Right renal cortex interstitium (tissue), 3 donors: ENCODE results near the gene MRPL23. TPM values are rescaled to one million over a fixed set of nuclear protein-coding genes. Genes with fewer than 3 reads are reported as not detected.

Source experiments
- DNase-seq, 3 donors: peaks; one replicate each; pipeline ENCODE4 v3.0.0-alpha.2; 2013; ENCODE audit warnings: low read depth in 3 of 3, low spot score in 2 of 3
- polyA plus RNA-seq, 3 donors: library from polyadenylated mRNA; unstranded; fragments of 120-200 nt; gene quantifications; one replicate each; pipeline ENCODE4 v1.2.1, GENCODE V29; 2013; ENCODE audit not compliant: insufficient read length in 3 of 3

Gene MRPL23
- polyA plus RNA-seq, 3 donors: 49.9 to 54.0 (median 50.6) TPM

DNA sequence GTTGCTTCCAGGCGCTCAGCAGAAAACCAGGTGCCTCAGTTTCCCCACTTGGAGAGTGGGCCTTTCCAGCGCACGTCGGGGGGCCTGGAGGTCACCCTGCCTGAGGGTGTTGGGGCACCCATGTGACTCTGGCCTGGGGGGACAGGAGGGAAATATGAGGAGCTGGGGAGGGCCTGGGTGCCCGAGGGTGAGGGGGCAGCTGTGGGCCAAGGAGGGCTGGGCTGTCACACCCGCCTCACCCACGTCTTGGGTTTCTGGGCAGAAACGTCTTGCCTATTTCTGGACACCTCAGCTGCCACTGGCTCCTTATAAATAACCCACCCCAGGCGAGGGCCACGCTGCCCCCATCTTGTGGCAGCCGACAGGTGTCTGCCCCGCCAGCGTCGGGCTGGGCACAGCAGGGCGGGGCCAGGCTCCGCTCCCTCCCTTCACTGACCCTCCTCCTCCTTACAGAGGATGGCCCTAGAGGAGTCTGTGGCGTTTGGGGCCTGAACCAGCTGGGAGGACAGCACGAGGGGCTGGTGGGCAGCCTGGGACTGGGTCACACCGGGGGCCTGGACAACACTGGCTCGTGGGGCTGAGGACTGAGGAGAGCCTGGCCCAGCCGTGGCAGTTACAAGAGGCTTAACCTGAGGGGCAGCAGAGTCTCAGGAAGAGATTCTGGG, 26.1 kb upstream of the MRPL23 start:
- DNase-seq: no peak

DNA sequence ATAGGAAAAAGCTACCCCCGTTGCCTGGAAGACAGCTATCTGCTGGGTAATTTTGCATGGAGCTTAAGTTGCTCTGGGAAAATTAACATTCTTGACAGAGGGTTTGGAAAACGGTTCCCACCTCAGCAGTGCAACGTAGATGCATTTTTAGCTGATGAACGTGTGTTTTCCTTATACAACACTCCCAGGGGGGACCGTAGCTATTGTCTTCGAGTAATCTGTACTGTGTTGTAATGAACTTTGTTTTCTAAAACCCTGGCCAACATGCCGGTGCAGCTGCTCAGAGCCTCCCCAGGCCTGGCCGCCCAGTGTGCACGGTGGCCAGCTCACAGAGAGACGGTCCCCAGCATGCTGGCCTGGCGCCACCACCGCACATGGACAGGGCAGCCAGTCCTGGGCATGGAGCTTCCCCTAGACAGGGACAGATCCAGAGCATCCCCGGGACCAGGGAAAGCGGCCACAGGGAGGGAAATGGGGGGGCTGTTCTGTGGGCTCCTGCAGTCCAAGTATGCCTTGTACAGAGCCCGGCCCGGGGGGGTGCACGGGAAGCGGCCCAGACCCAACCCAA, 25.5 kb upstream of the MRPL23 start:
- DNase-seq: no peak

DNA sequence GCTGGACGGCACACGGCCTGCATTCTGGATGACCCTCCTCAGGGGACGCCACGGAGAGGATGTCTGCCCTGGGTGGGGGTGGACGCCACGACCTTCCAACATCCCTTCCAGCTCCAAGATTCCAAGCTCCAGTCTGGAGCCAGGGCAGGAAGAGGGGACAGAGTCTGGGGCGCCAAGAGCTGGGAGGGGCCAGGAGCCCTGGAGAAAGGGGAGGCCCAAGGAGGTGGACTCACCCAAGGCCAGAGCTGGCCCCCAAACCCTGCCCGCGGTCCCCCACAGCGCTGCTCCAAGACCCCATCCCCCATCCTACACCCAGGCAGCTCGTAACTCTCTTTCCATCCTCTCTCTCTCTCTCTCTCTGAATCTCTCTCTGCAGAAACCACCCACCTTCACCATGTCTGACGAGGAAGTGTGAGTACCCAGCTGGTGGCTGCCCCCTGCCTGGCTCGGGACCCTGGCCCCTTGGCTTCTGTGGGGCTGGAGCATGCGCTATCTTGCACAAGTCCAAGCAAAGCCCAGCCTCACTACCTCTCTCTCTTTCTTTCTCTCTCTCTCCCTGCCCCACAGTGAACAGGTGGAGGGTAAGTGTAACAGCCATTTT, 24.6 kb upstream of the MRPL23 start:
- DNase-seq: no peak

DNA sequence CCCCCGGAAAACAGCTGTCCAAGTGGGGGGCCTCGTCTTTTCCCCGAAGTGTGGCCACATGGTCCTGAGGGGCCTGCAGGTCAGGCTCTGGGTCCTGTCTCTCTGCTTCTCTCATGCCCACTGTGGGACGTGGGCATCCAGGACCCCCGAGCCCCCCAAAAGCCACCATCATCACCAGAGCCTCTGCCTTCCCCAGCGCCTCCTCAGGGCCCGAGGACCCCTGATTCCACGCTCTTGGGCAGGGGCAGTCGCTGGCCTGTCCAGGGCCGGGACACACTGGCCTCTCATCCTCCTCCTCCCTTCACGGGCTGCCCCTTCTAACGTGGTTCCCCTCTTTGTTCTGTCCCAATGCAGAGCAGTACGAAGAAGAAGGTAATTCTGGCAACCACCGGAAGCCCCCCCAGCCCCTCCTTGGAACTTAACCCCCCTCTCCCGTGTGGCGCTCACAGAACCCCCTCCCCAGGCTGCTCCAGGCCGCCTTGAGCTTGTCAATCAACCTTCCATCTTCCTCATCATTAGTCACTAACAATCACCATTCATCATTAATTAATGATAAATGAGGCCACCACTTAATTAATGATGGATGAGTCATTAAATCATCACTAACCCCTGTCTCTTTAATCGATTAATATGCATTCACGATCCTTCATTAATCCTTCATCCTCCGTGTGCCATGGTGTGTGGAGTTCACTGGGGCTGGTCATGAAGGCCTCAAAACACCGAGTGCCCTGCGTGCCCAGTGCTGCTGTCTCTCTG, 23.8 kb upstream of the MRPL23 start:
- no peak for DNase-seq

DNA sequence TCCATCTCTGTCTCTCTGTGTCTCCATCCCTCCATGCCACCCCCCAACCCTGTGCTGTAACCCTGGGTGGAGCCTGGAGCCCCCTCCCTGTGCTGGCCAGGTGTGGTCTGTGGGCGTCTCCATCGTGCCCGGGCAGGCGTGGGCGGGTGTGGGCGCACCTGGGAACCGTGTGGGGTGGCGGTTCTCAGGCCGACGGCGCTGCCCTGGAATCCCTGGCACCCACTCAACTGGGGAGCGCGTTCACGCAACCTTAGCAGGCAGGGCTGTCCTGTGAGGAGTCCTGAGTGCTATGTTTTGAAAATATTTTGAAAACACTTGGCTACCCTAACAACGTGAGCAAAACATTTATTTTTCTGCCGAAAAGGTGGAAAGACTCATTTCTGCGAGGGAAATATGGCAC, 23.0 kb upstream of the MRPL23 start:
- DNase-seq: no peak

DNA sequence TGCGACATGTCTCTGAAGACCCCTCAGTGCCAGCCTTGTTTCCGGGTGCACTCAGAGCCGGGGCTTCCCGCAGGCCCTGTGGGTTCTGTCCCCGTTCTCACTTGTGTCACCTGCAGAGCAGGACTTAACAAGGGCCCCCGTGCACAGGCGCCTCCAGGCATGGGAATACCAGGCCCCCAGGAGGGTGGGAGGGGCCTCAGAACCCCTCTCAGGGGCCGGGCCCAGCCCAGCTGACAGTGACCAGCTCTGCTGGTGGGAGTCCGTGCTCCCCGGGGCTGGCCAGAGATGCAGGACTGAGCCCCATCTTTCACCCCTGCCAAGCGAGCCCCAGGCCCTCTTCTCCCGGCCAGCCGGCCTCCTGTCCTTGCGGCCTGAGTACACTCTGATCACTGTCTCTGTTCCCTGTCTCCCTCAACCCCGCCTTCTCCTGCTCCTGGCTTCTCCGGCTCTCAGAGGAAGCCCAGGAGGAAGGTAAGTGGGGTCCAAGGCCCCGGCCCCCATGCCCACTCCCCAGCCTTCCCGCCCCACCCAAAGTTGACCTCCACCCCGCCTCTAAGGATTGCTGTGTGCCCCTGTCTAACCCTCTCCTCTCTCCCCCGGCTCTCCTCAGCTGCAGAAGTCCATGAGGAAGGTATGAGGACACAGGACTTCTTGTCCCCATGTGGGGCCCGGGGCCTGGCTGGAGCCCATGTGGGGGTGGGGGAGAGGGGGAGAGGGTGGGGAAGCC, 22.3 kb upstream of the MRPL23 start:
- DNase-seq: no peak

DNA sequence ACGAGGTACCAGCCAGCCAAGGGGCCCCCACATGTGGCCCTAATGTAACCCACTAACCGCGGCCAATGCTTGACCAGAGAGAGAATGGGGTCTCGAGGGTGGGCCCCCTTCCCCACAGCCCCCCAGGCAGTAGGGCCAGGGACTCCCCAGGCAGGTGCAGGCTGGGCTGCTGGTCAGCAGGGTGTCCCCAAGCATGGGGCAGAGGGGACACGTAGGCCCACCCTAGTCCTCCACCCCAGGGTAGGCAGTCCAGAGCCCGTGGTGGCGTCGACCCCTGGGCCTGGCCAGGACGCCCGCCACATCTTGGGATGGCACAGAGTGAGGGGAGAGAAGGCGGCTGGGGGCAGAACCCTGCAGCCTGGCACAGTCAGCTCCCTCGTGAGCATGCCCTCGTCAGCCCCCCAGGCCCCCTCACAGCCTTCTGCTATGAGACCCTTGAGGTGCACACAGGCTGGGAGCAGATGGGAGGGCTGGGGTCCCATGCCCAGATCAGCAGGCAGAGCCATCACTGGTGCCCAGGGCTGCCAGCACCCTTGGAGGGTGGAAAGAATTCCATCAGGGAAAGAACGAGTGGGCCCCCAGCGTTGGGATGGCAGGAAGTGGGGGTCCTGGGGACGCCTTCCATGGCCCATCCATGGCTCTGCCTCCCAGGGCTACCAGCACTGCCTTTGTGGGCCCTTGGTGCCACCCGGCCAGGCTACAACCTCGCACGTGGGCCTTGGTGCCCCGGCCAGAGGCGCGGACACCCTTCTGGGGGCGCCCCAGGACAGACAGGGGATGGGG, 21.6 kb upstream of the MRPL23 start:
- no peak for DNase-seq

DNA sequence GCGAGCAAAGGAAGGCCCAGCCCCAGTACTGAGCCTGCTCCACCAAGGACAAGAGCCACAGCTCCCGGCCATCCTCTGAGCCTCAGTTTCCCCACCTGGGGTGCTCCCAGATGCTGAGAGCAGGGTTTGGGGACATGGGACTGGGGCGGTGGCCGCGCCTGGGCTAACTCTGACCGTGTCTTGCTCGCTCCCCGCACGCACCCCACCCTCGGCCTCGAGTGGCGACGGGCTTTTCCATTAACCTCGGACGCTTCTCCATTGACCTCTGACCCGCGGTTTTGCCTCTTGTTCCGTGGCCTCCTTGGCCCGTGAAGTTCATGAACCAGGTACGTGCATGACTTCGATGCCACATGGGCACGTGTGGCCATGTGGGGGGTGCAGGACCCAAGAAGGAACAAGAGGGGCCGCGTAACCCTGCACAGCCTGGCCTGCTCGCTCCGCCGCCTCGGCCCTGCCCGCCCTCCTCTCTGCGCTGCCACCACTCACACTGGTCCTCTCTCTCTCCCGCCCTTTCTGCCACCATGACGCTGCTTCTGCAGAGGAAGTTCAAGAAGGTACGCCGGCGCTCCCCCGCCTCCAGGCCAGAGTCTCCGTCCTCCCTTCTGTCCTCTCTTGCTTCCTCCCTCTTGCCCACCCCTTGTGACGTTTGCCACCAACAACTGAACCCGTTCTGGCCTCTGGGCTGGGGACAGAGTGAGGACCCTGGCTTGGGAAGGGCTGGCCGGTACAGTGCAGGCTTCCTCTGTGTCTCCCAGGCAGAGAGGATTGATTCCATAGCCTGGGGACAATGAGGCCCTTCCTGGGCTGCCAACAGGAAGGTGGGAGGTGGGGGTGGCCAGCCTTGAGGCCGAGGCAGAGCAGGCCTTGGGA, 20.7 kb upstream of the MRPL23 start:
- no peak for DNase-seq

DNA sequence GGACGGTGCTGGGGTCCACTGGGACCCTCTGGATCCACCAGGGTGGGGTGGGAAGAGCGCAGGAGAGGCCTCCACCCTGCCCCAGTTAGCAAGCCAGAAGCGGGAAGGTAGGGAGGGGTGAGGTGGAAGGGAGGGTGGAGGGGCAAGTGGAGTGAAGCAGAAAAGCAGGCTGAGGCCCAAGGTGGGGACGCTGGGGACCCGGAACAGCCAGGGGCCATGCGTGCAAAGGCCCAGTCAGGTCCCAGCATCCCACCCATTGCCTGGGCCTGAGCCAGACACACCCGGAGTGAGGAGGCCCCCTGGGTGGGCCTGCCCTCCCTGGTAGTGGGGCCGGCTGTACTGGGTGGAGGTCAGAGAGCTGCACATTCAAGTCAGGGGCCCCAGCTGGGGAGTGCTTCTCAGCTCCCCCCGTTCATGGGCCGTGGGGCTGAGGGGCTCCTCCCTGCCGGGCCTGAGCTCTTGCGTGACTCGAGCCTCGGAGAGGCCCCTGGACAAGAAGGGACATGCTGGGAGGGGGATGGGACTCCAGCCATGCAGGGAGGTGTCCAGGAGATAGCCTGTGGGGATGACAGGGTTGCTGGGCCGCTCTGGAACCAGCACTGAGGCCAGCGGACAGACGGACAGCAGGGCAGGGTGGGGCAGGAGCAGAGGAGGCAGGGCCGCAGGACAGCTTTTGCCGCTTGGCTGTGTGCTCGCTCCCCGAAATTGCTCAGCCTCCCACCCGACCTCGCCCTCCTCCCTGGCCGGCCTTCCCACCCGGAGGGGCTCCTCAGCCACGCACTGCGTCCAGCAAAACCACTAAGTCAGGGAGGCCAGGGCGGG, 19.9 kb upstream of the MRPL23 start:
- no peak for DNase-seq

DNA sequence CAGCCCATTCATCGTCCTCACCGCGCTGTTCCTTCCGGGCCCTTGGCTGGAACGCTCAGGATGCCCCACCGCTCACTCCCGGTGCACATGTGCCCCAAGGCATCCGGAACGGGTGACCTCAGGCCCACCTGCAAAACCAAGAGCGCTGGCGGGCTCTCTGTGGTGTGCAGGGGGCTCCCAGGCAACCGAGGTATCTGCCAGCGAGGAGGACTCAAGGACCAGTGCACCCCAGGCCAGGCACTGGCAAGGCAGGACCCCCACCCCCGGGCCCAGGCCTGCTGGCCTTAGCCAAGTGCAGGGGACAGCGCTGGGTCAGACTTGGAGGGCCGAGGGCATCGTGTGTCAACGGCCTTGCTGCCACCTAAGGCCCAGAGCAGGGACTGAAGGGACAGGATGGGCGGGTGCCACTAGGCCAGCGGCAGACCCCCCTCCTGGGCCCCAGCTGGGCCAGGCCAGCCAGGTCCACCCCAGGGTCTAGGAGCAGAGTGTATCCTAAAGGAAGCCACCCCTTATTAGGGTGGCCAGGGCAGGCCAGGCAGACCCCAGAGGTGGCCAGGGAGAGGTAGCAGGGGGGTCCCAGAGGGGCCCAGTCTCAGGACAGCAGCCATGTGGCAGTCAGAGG, 19.2 kb upstream of the MRPL23 start:
- DNase-seq: no peak

DNA sequence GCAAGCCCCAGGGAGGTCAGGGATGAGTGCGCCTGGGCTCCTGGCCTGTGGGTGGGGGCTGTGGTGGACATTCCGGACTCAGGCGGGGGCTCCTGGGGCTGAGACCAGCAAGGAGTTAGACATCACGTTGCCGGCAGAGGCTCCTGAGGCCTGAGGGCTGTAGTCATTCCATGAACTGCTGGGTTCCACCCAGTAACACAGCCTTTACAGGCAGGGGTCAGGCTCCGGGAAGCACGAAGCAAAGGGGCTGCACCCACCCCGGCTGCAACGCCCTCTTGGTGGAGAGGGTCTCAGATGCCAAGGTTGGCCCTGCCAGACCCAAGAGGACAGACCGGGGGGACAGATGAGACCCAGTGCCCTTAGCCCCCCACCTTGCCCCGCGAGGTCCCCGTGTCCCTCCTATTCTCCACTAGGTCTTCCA, 18.7 kb upstream of the MRPL23 start:
- DNase-seq: no peak

DNA sequence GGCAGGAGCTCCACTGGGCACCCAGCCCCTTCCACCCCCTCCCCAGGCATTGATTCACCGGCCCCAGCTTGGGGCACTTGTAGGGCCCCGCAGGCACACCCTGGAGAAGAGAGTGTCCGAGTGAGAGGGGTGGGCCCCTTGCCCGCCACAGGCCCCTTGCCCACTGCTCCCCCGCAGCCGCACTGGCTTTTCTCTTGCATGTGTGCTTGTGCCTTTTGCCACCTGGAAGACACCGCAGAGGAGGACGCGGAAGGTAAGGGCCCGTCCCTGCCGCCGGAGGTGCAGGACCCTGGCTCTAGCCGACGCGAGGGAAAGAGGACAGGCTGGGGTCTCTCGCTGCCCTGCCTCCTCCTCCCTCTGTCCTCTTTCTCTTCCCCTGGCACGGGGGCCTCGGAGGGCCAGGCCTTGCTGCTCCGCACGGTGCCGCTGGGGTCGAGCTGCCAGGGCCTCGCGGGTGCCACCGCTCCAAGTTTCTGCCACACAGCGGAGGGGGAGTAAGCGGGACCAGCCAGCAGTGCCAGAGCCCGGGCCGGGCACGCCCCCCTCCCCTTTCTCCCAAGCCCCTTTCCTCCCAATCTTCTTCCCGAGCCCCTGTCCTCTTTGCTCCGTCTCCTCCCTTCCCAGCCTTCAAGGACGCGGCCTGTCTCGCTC, 18.1 kb upstream of the MRPL23 start:
- no peak for DNase-seq

DNA sequence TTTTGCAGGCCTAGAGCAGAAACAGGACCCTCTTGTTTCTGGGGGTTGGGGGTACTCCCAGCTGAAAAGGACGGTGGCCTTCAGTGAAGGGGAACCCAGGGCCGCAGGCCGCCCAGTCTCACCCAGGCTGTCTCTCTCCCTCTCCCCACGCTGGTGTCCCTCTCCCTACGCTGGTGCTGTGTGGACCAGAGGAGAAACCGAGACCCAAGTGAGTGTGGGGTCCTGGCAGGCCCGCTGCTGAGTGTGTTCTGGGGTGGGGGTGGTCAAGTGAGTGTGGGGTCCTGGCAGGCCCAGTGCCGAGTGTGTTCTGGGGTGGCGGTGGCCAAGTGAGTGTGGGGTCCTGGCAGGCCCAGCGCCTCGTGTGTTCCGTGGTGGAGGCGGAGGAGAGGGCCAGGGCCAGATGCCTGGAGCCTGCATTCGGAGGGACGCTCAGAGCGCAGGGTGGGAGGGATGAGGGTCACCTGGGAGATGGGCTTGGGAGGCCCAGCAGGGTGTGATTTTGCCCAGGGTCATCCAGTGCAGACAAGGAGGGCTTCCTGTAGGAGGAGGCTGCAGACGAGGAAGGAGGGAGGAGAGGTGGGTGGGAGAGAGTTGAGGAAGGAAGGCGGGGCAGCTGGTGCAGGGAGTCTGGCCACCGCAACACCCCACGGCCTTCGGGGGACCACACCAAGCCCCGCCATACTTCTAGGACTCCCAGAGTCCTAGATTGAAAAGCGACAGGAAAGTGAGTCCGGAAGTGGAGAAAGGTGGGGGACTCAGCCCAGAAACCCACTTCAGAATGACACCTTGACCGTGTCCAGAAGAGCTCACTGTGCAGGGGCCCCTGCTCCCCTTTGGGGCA, 17.3 kb upstream of the MRPL23 start:
- DNase-seq: no peak

DNA sequence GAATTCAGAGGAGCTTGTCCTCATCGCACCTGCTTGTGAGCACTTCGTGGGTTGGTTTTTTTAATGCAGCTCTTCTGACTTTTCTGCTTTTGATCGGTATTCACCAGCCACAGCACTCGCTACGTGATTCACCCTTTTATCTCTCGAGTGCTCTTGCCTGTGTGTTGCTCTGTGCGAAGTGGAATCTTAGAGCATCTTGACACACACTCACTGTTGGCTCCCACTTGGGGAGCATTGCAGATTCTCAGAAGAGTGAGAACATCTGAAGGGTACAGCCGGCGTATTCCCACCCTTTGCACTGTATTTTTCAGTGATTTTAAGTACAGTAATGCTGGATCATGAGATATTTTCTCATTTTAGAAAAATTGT, 16.7 kb upstream of the MRPL23 start:
- no peak for DNase-seq

DNA sequence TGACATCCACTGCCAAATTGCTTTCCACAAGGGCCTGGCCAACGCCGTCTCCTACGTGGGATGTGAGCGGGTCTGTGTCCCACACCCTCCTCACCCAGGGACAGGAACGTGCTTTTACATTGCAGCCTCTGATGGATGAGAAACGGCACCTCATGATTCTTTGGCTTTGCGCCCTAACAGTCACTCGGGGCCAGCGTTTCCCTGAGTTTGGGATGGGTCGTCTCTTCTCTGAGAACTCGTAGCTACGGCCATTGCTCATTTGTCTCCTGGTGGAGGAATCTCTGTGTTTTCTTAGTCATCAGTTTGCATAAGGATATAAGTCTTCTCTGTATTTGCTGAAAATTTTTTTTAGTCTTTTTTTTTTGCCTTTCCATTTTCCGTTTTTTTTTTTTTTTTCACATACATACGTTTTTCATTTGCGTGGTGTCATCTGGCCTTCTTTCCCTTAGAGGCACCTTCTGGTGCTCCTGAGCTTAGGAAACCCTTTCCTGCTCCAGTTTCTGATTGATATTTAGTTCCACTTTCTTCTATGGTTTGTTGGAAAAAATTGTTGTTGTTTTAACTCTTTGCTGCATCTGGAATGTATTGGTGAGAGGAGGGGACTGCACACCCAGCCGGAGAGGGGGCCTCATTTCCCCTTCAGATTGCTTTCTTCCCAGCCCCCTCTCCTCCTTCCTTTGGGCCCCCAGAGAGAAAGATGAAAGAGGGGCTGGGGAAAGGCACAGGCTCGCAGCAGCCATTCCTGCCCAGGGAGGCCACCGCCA, 15.6 kb upstream of the MRPL23 start:
- no peak for DNase-seq

DNA sequence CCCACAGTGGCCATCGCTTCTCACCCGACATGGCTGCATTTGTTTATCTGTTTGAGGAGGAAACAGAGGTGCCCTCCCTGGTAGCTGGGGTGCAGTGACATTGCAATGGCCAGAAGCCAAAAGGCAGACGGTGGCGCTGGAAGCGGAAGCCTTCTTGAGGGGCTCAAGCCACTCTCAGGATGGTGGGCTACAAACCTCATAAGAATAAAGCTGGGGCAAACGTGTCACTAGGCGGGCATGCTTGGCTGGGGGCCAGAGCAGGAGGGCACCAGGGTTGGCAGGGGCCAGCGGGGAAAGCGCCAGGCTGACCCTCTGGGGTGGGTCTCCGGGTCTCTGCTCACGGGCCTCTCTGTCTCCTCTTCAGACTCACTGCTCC, 15.0 kb upstream of the MRPL23 start:
- DNase-seq: no peak
